HUES64 (cell line): ENCODE measurements around the gene EXOC6B.

Experiments
- H3K27ac ChIP-seq: 2 replicates; pipeline ENCODE4 v1.7.0; 2013; ENCODE audit warnings: low read depth, low read length, inconsistent platforms
- H3K27me3 ChIP-seq: 2 replicates; pipeline ENCODE4 v1.6.1; 2013; ENCODE audit warnings: mild to moderate bottlenecking, low read length; ENCODE audit not compliant: insufficient read depth
- H3K36me3 ChIP-seq: 2 replicates; pipeline ENCODE4 v1.6.1; 2013; ENCODE audit warnings: mild to moderate bottlenecking, low read length; ENCODE audit not compliant: insufficient read depth
- H3K4me1 ChIP-seq: 2 replicates; pipeline ENCODE4 v1.6.1; 2013; ENCODE audit warnings: mild to moderate bottlenecking, low read length, moderate library complexity; ENCODE audit not compliant: insufficient read depth
- H3K4me3 ChIP-seq: 2 replicates; pipeline ENCODE4 v1.5.1; 2013; ENCODE audit warnings: mild to moderate bottlenecking, low read length, moderate library complexity
- H3K9ac ChIP-seq: 2 replicates; pipeline ENCODE4 v1.6.1; 2013; ENCODE audit warnings: mild to moderate bottlenecking, low read depth, low read length
- H3K9me3 ChIP-seq: 2 replicates; pipeline ENCODE4 v1.6.1; 2013; ENCODE audit warnings: low read depth, low read length; ENCODE audit not compliant: insufficient read depth
- WGBS: fragments of 150-250, 120-280 bp; methylation state at CpG from one replicate; pipeline ENCODE4 v1.1.7; 2013; ENCODE audit warnings: missing lambda C conversion rate; 5-methylcytosine and 5-hydroxymethylcytosine counted together

Gene EXOC6B

GRCh38 chr2:72828840-72829507 is 3.1 kb upstream of the EXOC6B start:
- Histone ChIP-seq H3K4me1 (peaks cover 13% of the 10 kb centered on the region), H3K9me3 (no peaks in the 10 kb centered on the region), H3K4me3 (no peak overlapping the region), H3K9ac (no peak overlapping the region), H3K27ac (no peak overlapping the region), H3K27me3 (no peaks in the 10 kb centered on the region), H3K36me3 (no peaks in the 10 kb centered on the region)
- 94% methylated on average over 6 of the region's 6 CpGs for WGBS

GRCh38 chr2:72827966-72828646 is 2.3 kb upstream of the EXOC6B start:
- WGBS: 70% methylated on average over 4 of the region's 5 CpGs
- no peaks in the 10 kb centered on the region for H3K9me3 ChIP-seq
- H3K27ac ChIP-seq: no peak overlapping the region; the same call in 1 of the 2 replicates
- H3K4me1 ChIP-seq: peaks cover 11% of the 10 kb centered on the region
- no peaks in the 10 kb centered on the region for H3K36me3 ChIP-seq
- no peak overlapping the region; the same call in 1 of the 2 replicates for H3K9ac ChIP-seq
- H3K27me3 ChIP-seq: no peaks in the 10 kb centered on the region
- no peak overlapping the region for H3K4me3 ChIP-seq

- Histone ChIP-seq H3K27me3 (no peaks in the 10 kb centered on the region), H3K4me3 (no peak overlapping the region), H3K4me1 (peaks cover 17% of the 10 kb centered on the region), H3K9me3 (no peaks in the 10 kb centered on the region), H3K27ac (no peak overlapping the region), H3K36me3 (no peaks in the 10 kb centered on the region), H3K9ac (no peak overlapping the region)
- WGBS: no CpG with 5 or more reads among the region's 1 CpG
Observed at GRCh38 chr2:72827487-72827886, 1.7 kb upstream of the EXOC6B start.

- Histone ChIP-seq H3K36me3 (no peaks in the 10 kb centered on the region), H3K9me3 (no peaks in the 10 kb centered on the region), H3K9ac (no peak overlapping the region), H3K4me3 (no peak overlapping the region), H3K27me3 (no peaks in the 10 kb centered on the region), H3K4me1 (peaks cover 18% of the 10 kb centered on the region), H3K27ac (no peak overlapping the region)
- 67% methylated on average over 10 of the region's 10 CpGs for WGBS
Observed at GRCh38 chr2:72826156-72826477, 284 bp upstream of the EXOC6B start.

GRCh38 chr2:72824224-72824842 is 1.5 kb downstream of the EXOC6B start:
- Histone ChIP-seq H3K36me3 (no peaks in the 10 kb centered on the region), H3K4me3 (peak overlapping the region; percentile 81), H3K27me3 (no peaks in the 10 kb centered on the region), H3K9ac (no peak overlapping the region), H3K4me1 (peaks cover 21% of the 10 kb centered on the region), H3K9me3 (no peaks in the 10 kb centered on the region), H3K27ac (no peak overlapping the region)
- 77% methylated on average over 4 of the region's 4 CpGs for WGBS

GRCh38 chr2:72822794-72823193 is 3.0 kb downstream of the EXOC6B start:
- H3K36me3 ChIP-seq: no peaks in the 10 kb centered on the region

GRCh38 chr2:72821983-72822382 is 3.9 kb downstream of the EXOC6B start:
- no peak overlapping the region for H3K9ac ChIP-seq
- H3K4me3 ChIP-seq: no peak overlapping the region
- H3K4me1 ChIP-seq: peaks cover 21% of the 10 kb centered on the region
- H3K36me3 ChIP-seq: no peaks in the 10 kb centered on the region
- no peaks in the 10 kb centered on the region for H3K9me3 ChIP-seq
- H3K27ac ChIP-seq: no peak overlapping the region
- no peaks in the 10 kb centered on the region for H3K27me3 ChIP-seq

More at GRCh38 chr2:72822794-72823193, 3.0 kb downstream of the EXOC6B start:
- Histone ChIP-seq H3K4me1 (peaks cover 21% of the 10 kb centered on the region), H3K27me3 (no peaks in the 10 kb centered on the region), H3K9me3 (no peaks in the 10 kb centered on the region), H3K9ac (no peak overlapping the region), H3K27ac (no peak overlapping the region), H3K4me3 (peak overlapping the region; percentile 12; the same call in 1 of the 2 replicates)
- 80% methylated on average over 2 of the region's 2 CpGs for WGBS

- Histone ChIP-seq H3K4me3 (no peak overlapping the region), H3K9me3 (no peaks in the 10 kb centered on the region), H3K27ac (no peak overlapping the region), H3K4me1 (peaks cover 20% of the 10 kb centered on the region), H3K27me3 (no peaks in the 10 kb centered on the region), H3K9ac (no peak overlapping the region), H3K36me3 (no peaks in the 10 kb centered on the region)
- 88% methylated on average over 3 of the region's 3 CpGs for WGBS
Observed at GRCh38 chr2:72821118-72821517, 4.7 kb downstream of the EXOC6B start.

GRCh38 chr2:72819501-72819900 is 6.3 kb downstream of the EXOC6B start:
- H3K9ac ChIP-seq: no peak overlapping the region
- H3K36me3 ChIP-seq: no peaks in the 10 kb centered on the region
- H3K4me1 ChIP-seq: peaks cover 16% of the 10 kb centered on the region
- no peaks in the 10 kb centered on the region for H3K9me3 ChIP-seq
- no peak overlapping the region for H3K27ac ChIP-seq
- H3K27me3 ChIP-seq: no peaks in the 10 kb centered on the region
- H3K4me3 ChIP-seq: no peak overlapping the region

GRCh38 chr2:72815655-72816278 is 10.1 kb downstream of the EXOC6B start:
- 84% methylated on average over 13 of the region's 13 CpGs for WGBS

GRCh38 chr2:72813841-72814240 is 12.0 kb downstream of the EXOC6B start:
- H3K27me3 ChIP-seq: no peaks in the 10 kb centered on the region
- no peak overlapping the region for H3K4me3 ChIP-seq
- peaks cover 4% of the 10 kb centered on the region; the same call in 1 of the 2 replicates for H3K36me3 ChIP-seq
- no peak overlapping the region for H3K27ac ChIP-seq
- H3K9ac ChIP-seq: no peak overlapping the region
- no peaks in the 10 kb centered on the region; the same call in 1 of the 2 replicates for H3K4me1 ChIP-seq
- H3K9me3 ChIP-seq: peaks cover 12% of the 10 kb centered on the region
- 86% methylated on average over 2 of the region's 2 CpGs for WGBS

More at GRCh38 chr2:72815655-72816278, 10.1 kb downstream of the EXOC6B start:
- H3K4me3 ChIP-seq: no peak overlapping the region
- no peaks in the 10 kb centered on the region for H3K9me3 ChIP-seq
- H3K4me1 ChIP-seq: peaks cover under 1% of the 10 kb centered on the region
- H3K9ac ChIP-seq: no peak overlapping the region
- no peak overlapping the region for H3K27ac ChIP-seq
- H3K27me3 ChIP-seq: no peaks in the 10 kb centered on the region
- no peaks in the 10 kb centered on the region for H3K36me3 ChIP-seq
